NCI-H510A treated with DMSO at 0.1 percent for 48 hours (cell line): ENCODE measurements around the gene SPTSSB.

Source experiments
- DNase-seq: peaks from one replicate; lab custom pipeline; 2025; lab: John Stamatoyannopoulos, UW

SPTSSB gene

DNA sequence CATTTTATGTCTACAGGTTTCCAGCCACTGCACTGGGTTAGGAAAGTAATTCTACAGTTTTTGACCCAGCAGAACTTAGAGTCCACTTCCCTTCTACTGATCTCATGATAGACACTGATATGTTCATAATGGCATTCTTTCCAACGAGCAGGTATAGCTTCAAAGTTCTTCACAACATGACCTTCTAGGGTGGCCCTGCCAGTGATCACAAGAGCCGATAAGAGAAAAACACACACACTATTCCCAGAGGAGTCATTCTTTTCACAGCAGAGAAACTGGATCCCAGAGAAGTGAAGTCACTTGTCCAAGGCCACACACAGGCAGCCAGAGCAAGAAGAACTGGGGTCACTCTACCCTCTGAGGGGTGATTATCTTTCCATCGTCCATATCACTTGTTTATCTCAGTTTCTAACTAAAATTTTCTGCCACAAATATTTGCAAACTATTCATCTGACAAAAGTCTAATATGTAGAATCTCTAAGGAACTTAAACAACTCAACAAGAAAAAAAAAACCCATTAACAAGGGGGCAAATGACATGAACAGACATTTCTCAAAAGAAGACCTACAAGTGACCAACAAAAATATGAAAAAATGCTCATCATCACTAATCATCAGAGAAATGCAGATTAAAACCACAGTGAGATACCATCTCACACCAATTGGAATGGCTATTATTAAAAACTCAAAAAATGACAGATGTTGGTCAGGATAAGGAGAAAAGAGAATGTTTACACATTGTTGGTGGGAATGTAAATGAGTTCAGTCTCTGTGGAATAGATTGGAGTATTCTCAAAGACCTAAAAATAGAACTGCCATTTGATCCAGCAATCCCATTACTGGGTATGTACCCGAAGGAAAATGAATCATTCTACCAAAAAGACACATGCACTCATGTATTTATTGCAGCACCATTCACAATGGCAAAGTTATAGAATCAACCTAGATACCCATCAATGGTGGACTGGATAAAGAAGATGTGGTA is 31.5 kb downstream of the SPTSSB start:
- no peak for DNase-seq

DNA sequence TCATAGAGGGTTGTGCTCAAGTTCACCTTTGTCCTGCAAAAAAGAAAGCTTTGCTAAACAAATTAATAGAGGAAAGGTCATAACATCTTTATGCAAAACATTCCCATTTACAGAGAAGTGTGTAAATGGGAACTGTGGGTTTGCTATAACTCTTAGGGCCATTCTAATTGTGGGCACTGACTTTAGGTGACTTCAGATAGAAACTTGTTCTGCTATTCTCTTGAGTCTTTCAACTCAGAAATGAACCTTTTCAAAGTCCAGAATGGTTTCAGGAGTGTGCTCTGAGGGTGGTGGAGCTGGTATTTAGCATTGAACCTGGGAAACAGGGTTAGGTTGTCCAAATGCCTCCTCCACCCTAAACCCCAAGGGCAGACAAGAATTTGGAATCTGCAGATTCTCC is 34.0 kb downstream of the SPTSSB start:
- DNase-seq = no peak

DNA sequence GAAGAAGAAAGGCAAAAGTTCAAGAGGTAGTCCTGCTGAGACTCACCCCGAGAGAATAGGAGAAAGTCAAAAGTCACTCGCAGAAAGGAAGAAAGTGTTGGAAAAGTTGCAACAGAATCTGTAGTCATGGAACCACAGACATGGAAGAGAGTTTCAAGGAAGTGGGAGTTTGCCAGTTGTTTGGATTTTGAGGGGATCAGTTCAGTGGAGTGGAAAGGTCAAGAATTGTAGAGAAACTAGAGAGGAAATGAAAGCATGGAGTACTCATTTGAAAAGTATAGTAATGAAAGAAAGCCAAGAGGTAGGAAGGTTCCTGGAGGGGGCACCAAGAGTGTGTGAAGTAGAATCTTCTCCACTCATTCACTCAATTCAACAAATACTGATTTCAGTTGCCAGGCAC is 34.7 kb downstream of the SPTSSB start:
- no peak for DNase-seq

DNA sequence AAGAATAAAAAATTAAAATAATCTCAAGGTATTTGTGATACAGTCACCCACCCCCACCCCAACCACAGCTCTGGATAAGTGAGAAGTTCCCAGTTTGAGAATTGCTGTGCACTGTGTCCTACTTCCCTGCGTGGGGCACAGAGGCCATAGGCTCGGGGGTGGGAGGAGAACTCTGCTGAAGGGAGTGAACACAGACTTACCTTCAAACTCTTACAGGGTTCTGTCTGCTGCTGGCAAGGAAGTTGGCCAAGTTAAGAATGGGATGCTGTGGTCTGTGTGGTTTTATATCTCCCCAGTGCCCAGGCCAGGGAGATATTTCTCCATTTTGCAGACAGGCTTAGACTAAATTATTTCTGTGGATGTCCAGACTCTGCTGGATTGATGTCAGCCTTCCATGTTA is 37.6 kb downstream of the SPTSSB start:
- DNase-seq = no peak

DNA sequence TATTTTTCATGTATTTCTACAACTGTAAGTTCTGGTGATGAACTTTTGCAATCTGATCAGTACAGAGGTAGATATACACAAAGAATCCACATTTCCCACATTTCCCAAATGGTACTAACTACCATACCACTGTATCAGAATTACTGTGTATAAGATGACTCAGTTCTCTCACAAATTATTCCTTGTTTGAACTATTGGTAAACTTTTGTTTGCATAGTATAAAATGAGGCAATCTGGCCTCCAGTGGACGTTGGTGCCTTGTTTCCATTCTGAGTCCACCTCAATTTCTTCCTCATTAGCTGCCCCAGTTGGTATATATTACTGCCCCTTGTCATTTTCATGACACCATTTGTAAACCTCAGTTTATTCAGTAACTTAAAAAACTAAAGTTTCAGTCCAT is 38.5 kb downstream of the SPTSSB start:
- DNase-seq = no peak

DNA sequence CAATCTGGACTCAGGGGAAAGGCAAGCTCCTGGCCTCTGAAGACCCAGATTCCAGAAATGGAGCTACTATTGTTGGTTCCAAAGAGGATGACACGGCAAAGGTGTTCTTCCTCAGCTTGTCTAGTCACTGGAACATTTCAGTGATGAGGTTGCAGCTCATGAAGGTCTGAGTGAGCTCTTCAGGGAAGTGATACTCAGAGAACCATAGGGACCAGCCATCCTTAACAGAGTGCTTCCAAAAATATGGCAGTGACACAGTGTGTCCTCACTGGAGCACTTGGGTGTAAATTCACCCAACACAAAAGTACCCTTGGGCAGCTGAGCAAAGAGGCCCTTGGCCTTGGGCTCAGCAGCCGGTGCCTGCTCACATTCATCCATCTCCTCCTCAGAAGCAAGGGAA is 46.3 kb downstream of the SPTSSB start:
- DNase-seq = no peak

DNA sequence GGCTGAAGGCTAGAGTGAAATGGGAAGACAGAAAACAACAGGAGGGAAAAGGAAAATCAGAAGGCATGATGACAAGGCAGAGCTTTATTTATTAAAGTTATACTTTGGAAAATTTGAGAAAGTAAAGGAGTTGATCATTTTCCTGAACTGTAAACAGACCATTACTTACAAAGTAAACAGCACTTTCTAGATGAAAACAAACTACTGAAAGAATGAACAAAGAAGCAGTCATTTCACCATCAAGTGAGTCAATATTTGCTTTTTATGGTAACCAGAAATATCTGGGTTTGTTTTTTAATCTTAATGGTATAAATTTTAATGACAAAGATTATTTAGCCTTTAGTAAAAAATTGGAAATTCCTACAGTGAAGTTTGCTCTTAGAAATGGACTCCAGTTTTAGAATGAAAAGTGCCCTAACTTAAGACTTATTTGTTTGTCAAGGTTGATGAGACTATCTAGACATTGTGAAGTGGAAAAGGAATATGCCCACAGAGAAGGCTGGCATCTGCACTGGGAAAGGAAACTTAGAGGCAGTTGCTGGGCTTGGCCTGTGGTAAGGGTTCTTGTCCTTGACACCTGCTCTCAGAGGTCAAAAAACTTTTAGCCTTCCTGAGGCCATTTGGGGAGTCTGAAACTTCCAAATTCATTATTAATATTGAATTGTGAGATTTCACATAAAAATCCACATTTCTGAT is 47.2 kb downstream of the SPTSSB start:
- no peak for DNase-seq

DNA sequence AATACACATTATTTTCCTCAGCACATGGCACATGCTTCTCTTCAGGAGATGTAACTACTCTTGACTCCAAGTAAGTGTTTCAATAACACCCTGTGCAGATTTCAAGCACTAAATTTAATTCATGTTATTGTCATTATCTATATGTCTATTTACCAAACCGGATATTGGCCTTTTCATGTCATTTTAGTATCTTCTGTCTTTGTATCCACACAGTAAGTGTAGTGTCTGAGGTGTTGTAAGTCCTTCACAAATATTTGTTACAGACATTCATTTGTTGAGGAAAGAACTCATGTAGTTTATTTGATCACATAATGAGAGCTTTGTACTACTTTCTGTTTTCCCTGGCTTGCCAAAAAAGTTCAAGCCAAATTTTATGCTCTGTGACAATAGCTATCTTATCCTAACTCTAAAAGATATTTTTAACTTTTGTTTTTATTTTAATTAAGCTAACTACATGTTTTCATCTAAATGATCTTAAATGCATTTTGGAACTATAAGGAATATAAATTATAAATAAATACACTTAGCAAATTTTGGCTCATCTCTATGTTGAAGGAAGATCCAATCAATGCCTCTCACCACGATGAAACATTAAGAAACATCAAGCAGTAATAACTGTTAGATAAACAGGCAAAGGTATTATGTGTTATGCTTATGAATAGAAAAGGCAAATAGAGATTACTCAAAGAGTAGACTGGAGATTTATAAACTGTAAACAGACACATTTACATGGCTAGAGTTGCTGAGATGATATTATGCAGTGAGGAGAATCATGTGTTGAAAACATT is 48.3 kb downstream of the SPTSSB start:
- DNase-seq = peak; percentile 3

DNA sequence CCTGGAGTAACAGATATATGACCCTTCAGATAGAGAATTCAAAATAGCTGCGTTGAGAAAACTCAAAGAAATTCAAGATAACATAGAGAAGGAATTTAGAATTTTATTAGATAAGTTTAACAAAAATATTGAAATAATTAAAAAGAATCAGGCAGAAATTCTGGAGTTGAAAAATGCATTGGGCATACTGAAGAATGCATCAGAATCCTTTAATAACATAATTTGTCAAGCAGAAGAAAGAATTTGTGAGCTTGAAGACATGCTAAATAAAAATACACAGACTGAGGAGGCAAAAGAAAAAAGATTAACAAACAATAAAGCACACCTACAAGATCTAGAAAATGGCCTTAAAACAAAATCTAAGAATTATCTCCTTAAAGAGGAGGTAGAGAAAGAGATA is 50.5 kb downstream of the SPTSSB start:
- no peak for DNase-seq

DNA sequence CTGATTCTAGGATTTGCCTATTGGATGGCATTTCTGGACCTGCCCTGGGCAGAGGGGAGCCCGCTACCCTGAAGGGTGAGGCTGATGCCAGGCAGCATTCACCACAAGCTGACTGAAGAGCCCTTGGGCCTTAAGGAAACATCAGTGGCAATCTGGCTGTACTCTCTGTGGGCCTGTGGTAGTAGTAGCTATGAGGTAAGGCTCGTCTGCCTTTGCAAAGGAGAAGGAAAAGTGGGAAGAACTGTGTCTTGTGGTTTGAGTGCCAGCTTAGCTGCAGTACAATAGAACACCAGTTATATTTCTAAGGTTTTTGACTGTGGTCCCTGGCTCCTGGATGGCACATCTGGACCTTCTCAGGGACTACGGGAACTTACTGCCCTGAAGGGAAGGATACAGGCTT is 51.5 kb downstream of the SPTSSB start:
- no peak for DNase-seq

DNA sequence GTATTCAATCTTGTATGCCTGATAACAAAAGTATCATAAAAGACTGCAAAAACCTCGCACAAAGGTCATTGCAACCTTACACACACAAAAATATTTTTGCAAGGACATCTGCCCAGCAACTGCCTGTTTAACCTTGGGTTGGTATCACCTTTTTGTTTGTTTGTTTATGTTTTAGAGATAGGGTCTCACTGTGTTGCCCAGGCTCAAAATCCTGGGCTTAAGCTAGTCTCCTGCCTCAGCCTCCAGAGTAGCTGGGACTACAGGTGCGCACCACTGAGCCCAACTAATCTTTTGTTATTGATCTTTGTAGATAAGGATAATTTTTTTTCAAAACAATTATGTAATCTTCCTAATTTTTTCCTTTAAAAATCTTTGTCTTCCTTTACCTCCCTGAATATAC is 54.2 kb downstream of the SPTSSB start:
- DNase-seq = no peak

DNA sequence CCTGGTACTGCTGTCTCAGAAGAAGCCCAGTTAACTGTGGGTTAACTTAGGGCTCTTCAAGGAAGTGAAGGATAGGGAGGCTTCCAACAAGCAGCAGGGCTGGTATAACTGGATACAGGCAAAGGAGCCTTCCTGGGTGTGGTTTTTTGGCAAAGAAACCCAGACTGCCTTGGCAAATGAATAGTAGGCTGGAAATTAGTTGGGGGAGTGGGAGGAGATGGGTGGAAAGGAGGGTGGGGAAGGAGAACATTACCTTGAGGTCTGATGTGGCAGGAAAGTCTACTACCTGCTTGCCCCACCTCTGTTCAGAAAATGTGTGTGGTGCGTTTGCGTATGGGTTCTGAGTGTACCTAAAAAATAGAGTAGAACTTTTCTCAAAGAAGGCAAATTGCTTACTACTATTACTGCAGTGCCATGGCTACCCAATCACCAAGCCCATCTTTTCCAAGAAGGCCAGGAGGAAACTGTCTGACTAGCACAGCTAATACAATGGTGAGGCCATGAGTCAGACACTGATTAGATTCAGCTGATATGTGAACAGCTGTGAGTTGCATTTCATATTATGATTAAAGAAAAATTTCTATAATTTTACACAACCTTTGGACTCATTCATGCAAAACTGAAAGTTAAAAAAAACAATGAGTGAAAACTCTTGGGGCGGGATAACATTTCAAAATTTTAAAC is 55.2 kb downstream of the SPTSSB start:
- DNase-seq = no peak

DNA sequence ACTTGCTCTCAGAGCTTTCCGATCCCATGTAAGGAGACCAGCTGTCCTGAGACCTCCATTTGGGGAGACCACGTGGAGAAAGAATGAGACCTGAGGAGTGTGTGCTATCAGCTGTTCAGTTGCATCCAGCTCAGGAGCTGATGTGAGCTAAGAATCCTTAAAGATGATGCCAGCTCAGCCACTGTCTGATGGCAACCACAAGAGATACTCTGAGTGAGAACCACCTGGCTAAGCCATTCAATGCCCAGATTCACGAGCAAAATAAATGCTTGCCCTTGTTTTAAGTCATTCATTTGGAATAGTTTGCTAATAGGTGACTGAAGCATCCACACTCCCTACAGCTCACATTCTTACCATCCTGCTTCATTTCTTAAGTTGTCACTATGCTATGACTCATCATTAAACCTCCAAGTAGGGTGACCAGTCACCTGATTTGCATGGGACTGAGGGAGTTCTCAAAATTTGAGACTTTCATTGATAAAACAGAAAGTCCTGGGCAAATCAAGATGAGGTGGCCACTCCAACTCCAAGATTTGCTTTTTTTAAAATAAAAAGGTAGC is 56.4 kb downstream of the SPTSSB start:
- no peak for DNase-seq

DNA sequence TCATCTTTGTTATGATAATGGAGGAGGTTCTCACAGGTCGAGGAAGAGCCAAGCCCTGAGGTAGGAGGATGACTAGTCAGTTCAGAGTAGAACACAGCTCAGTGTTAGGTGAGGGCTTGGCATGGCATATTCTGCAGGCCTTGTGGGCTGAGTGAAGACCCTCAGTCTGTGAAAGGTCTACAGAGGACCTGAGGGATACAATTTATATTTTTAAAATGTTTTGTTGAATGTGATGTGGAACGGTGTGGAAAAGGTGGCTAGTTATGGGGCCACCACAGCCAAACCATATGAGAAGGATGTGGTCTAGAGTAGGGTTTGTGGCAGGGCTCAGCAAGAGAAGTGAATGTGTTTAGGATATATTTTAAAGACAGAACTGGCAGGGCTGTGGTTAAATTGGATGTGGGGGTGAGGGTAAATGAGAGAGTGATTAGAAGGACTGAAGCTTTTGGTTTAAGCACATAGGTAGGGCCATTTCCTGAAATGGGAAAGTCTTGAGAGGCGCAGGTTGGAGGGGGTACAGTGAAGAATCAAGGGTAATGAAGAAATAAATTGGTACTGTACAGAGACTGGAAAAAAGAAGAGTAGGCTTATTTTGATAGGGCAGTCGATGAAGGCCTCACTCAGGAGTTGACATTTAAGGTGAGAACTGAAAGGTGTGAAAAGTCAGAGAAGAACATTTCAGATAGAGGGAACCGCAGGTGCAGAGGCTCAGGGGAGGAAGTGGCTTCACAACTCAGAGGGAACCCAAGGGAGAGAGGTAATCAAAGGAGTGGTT is 60.5 kb downstream of the SPTSSB start:
- DNase-seq = no peak

DNA sequence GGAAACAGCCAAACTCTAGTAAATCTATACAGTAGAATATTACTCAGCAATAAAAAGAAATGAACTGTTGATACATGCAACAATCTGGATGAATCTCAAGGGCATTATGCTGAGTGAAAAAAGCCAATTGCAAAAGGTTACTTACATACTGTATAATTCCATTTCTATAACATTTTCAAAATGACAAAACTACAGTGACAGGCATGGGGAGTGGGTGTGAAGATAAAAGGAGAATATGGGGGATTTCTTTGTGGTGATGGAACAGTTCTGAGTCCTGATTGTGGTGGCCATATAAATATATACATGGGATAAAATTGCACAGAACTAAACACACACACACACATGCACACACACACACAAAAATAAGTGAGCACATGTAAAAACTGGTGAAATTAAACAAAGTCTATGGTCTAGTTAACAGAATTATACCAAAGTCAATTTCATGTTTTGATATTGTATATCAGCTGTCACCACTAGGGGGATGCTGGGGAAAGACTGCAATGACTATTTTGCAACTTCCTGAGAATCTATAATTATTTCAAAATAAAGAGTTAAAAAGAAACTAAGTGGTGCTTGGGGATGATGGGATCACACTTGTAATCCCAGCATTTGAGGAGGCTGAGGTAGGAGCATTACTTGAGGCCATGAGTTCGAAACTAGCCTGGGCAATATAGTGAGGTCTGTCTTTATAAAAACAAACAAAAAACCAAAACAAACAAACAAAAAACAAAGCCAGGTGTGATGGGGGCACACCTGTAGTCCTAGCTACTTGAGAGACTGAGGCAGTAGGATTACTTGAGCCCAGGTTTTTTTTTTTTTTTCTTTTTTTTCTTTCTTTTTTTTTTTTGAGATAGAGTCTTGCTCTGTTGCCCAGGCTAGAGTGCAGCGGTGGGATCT is 66.0 kb downstream of the SPTSSB start:
- peak; percentile 3 for DNase-seq

DNA sequence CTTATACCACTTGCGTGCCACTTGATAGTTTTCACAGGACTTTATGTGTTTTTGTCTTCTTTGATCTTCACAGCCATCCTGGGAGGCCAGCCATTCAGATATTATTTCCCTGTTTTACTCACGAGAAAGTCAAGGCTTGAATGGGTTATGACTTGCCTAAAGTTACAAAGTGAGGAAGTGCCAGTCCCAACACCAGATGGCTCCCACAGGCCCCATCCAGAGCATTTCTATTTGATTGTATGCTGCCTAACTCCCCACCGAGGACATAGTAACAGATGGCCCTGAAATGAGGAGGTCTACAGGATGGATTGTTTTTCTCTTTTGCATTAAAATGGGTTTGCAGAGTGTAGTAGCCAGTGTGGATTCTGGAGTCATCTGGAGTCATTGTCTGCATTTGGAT is 74.5 kb downstream of the SPTSSB start:
- no peak for DNase-seq

DNA sequence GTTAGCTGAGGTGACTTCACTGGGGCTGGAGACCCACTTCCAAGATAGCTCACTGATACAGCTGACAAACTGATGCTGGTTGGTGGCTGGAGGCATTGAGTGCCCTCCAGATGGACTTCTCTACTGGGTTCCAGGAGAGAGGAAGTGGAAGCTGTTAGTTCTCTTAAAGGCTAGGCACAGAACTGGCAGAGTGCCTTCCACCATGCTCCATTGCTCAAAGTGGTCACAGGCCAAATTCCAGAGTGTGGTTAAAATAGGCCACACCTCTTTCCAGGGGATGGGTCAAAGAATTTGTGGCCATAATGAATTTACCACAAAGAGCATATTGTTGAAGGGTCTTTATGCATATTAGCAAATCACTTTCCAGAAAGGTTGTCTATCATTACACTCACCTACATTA is 76.0 kb downstream of the SPTSSB start:
- DNase-seq = no peak
